Fibroblast of skin of back (primary cell): ENCODE measurements around the gene PNPO.
"Not testable (repeated sequence)": the region's sequence is repeated elsewhere in the genome, so short reads cannot be mapped to it uniquely, and the experiment has no call there.

Experiments
- DNase-seq: peaks from one replicate; pipeline ENCODE4 v3.0.0-alpha.2; 2013

Gene PNPO

GRCh38 chr17:47978324-47978723, 37.0 kb downstream of the PNPO start:
- peak; percentile 55 for DNase-seq

DNA sequence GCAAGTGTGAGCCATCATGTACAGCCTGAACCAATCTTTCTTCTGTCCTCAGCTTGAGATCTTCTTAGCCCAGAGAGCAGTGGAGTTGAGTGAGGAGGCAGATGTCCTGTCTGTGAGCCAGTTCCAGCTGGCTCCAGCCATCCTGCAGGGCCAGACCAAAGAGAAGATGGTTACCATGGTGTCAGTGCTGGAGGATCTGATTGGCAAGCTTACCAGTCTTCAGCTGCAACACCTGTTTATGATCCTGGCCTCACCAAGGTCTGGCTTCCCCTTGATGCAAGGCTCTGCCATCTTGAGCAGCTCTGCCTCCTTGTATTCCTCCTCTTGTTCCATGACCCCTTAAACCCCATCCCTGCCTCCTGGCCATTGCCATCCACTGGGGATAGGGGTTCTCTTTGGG, 39.2 kb downstream of the PNPO start:
- DNase-seq = no peak

DNA sequence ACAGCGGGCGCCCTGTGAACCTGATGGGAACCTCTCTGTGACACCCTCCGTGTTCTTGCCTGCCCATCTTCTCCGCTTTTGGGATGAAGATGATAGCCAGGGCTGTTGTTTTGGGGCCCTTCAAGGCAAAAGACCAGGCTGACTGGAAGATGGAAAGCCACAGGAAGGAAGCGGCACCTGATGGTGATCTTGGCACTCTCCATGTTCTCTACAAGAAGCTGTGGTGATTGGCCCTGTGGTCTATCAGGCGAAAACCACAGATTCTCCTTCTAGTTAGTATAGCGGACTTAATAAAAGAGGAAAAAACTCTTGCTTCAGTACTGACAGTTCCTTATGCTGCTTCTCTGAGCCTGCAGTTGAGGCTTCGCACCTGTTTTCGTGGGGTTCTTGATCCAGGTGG, 40.1 kb downstream of the PNPO start:
- no peak for DNase-seq

DNA sequence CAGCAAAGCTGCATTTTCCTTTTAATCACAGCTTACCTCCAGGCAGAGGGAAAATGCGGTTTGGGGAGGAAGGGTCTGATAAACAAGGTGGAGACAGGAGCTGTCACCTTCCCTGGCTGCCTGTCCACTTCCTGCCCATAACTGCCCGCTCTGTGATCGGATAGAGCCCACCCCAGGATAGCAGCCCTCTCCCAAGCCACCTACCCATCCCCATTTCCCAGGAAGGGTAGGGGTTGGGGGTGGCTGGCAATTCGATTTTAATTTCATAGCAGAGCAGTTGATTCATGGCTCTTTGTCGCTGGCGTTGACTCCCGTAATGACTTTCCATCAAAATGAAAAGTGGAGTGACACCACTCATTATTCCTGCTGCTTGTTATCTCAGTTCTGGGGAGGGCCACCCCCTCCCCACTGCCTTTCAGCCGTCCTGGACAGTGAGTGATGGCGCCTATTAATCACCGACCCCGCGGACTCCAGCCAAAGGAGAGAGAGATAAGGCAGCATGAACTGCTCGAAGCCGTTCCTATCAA, 40.8 kb downstream of the PNPO start:
- DNase-seq = no peak

GRCh38 chr17:47982645-47983390, 41.4 kb downstream of the PNPO start:
- no peak for DNase-seq

DNA sequence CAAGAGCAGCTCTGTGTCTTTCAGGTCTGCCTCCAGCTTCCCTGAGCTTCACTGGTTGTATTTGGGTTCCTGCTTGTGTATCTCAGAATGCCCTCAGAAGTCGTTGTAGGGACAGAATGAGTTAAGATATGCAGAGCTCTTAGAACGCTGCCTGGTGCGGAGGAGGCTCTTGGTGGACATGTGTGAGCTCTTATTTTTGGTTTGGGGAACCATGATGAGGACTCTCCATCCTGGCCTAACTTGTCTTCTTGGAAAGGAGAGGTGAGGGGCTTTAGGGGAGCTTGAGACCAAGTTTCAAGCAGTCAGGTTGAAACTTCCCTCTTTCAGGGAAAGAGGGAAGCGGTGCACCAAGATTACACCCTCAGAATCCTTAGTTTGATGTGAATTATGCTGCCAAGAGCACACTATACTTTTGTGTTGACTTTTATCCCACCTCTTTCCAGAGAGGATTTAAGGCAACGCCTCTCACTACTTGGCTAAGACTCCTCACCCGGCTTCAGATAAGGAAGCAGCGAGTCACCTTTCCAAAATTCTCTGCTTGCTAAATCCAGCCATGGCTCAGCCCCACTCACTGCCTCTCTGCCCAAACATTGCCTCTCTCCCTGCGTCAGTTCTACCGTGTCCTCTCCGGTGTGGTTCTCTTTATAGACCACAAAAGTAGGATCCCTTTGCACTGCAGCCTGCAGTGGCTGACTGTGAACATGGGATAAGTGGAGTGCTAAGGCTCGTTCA, 42.3 kb downstream of the PNPO start:
- no peak for DNase-seq

GRCh38 chr17:47986520-47986919, 45.1 kb downstream of the PNPO start:
- DNase-seq = no peak

DNA sequence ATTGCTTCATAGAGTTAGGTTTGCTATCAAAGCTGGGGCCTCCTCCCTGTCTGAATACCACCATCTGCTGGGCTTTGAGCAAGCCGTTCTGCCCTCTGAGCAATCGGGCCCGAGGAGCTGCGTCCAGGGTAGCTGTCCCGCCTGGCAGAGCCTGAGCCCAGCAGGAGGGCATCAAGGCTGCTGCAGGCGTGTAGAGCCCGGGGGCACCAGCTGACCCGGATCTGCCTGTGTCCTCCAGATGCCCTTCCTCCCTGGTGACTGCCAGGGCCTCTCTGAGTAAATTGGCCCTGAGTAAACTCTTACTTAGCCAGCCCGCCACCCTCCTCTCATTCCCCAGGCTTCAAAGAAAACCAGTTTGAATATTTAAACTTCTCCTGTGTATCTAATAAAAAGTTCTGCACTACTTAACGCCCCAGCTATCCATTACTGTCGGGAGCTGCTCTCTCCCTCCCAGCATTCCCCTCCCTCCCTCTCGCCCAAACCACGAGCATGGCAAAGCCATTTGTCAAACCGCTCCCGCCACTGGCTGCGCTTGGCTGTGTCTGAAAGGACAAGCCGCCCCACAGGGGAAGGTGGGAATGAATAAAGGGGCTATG, 46.0 kb downstream of the PNPO start:
- DNase-seq = peak; percentile 19

- DNase-seq = not testable (repeated sequence)
Observed at GRCh38 chr17:47988445-47988844, 47.1 kb downstream of the PNPO start.

- no peak for DNase-seq
Observed at GRCh38 chr17:47989159-47989558, 47.8 kb downstream of the PNPO start.

DNA sequence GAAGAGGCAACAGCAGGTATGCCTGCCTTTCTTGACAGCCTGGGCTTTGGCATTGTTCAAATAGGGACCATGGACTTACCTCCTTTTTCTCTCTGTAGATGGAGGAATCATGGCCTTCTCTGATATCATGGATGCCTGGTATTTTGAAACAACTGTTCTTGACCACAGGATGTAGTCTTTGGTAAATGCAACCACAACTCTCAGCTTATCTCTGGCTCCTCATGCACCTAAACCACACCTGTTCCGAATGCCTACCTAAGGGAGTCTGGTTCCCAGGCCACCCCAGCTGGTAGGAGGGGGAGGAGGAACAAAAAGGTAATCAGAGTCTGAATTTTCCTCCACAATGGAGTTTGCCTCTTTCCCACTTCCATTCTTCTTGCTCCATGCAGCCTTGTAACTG, 48.3 kb downstream of the PNPO start:
- no peak for DNase-seq

GRCh38 chr17:47990962-47991731, 49.8 kb downstream of the PNPO start:
- no peak for DNase-seq

- no peak for DNase-seq
Observed at GRCh38 chr17:47992216-47992615, 50.8 kb downstream of the PNPO start.

DNA sequence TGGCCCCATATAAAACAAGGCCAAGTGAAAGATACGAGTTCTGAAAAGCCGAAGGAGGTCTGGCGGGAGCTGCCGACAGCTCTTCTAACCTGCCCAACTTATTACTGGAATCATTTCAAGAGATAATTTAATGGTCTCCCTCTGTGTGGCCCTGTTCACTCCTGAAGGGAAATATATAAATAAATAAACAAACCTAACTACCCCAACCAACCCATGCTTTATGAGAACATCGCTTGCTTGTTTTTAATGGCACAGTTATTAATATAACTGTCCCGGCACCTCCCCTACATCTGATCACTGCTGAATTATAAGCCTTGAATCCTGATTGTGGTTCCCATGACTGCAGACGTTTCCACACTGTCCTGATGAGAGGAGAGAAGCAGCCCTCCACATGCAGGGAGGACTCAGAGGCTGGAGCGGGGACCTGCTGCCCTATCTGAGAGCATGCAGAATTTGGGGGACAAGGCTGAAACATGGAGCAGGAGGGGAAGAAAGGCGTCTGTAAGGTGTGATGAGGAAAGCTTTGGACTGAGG, 51.7 kb downstream of the PNPO start:
- no peak for DNase-seq

DNA sequence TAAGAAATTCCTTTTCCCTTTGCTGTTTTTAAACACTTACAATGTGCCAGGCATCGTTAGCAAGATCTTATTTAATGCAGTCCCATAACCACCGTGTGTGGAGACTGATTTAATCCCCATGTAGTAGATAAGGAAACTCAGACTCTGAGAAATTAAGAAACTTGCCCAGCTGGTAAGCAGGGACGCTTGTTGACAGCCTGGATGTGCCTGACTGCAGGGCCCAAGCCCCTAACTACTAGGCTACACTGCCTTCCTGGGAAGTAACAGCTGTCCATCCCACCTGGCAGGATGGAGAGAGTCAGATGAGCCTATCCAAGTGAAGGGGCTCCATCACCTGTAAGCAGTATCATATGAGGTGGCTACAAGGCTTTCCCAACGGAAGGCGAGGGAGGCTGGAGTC, 52.6 kb downstream of the PNPO start:
- DNase-seq = no peak

- DNase-seq = no peak
Observed at GRCh38 chr17:47994724-47995123, 53.4 kb downstream of the PNPO start.

DNA sequence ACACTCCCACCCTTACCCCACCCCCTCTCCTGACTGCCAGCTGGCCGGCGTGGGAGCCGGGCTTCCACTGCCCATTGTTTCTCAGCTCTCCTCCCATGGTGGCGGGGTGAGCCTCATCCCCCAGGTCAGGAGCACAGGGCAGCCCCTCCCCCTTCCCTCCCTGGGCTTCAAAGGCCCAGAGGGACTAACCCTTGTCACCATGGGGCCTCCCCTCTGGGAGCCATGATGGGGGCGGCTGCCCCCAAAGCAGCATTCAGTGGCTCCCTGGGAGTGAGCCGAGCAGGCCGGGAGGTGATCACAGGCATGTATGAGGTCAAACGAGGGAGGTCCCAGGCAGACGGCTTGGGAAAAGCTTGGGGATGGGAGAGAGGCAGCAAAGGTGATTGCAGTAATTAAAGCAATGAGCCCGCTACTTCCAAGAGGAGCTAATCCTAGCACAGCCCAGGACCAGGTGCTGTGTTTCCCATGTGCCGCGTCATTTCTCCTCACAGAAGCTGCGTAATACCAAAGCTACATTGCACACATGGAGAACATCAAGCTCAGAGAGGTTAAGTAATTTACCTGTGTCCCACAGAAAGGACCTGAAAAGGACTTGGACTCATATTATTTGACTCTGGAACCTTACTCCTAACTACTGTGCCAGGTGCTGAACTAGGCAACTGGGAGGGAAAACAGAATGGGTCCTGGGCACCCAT, 54.0 kb downstream of the PNPO start:
- DNase-seq = no peak

- DNase-seq = no peak
Observed at GRCh38 chr17:47996201-47996600, 54.8 kb downstream of the PNPO start.

DNA sequence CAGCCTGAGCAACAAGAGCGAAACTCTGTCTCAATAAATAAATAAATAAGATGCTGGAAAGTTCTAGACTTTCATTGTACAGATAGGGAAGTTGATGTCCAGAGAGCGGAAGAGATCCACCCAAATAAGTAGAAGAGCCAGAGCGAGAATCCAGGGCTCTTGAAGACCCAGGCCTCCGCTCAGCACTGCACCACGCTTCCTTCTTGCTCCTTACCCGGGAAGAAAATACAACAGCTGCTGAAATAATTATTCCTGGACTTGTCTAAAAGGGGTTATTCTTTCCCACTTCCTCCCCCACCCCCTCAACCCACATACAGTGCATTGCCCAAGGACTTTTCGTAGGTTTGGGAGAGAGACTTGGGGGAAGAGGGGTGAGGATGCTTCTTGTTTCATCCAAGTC, 56.2 kb downstream of the PNPO start:
- no peak for DNase-seq

DNA sequence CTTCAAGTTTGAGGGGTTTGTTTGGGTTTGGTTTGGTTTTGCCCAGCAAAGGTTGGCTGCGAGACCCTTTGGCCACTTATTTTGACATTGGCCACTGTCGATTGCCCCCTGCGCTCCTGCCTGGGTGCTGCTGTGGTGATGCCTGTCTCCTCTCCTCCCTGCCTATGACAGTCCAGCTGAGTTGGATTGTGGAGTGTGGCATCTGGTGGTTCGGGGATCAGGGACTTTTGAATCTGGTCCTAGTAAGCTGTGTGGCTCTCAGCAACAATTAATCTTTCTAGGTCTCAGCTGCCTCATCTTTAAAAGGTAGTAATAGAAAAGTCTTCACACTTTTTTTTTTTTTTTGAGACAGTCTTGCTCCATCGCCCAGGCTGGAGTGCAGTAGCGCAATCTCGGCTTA, 56.7 kb downstream of the PNPO start:
- no peak for DNase-seq
